Measurements from ENCODE around the gene CXCR5.

- TF ChIP-seq CTCF (conservative IDR thresholded peaks at IDR 0.05 in 1 of 2, IDR thresholded peaks at IDR 0.05 in 1 of 2; ENCODE audit: low read depth in 1 of 2, low read length in 2 of 2): no peak
- no peak for TF ChIP-seq EZH2 (IDR thresholded peaks at IDR 0.05; ENCODE audit: low read length, missing control alignments)
These were observed 12.8 kb downstream of the CXCR5 start for GRCh38 chr11:118896472-118896913.
